ENCODE data around the gene DAW1. TPM values are rescaled to one million over a fixed set of nuclear protein-coding genes. Genes with fewer than 3 reads are reported as not detected.
"Not testable (repeated sequence)": the region's sequence is repeated elsewhere in the genome, so short reads cannot be mapped to it uniquely, and the experiment has no call there.

DAW1 gene
- total and polyA plus RNA-seq, 3 donors from 2014 or later, result 25.2 to 105 (median 31.2) TPM

DNA sequence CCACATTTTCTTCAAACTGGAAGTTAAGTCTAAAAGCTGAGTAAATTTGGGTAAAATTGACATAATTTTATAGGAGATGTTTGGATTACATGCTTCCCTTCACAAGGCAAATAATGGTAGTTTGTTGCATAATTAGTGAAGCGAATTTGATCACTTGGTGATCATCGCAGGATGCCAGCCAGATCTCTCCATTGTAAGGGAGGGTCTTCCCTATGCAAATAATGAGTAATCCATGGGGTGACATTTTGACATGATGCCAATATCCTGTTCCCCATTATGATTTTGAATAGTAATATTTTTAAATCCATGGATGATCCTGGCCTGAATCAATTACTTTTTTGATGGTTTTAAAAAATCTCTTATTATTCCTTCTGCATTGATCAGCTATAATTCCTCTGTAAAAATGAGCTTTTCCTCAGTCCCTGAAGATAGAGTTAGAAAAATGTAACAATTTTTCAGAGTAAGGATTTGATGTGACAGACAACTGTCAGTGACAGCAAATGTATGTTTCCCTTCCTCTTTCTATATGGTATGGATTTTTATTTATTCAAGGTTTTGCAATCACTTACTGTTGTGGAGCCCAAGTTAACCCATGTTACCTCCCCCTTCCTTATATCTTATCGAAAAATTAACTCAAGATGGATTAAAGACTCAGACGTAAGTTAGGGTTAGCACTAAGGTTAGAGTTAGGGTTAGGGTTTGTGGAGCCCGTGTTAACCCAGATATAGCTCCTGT, 36.3 kb upstream of the DAW1 start:
- TF ChIP-seq POLR2A (IDR thresholded peaks at IDR 0.05), result no peak
- TF ChIP-seq, protein P1, sequence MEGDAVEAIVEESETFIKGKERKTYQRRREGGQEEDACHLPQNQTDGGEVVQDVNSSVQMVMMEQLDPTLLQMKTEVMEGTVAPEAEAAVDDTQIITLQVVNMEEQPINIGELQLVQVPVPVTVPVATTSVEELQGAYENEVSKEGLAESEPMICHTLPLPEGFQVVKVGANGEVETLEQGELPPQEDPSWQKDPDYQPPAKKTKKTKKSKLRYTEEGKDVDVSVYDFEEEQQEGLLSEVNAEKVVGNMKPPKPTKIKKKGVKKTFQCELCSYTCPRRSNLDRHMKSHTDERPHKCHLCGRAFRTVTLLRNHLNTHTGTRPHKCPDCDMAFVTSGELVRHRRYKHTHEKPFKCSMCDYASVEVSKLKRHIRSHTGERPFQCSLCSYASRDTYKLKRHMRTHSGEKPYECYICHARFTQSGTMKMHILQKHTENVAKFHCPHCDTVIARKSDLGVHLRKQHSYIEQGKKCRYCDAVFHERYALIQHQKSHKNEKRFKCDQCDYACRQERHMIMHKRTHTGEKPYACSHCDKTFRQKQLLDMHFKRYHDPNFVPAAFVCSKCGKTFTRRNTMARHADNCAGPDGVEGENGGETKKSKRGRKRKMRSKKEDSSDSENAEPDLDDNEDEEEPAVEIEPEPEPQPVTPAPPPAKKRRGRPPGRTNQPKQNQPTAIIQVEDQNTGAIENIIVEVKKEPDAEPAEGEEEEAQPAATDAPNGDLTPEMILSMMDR (IDR thresholded peaks at IDR 0.05), result no peak
- Histone ChIP-seq H3K27ac (no peak overlapping the region), H3K4me3 (no peak overlapping the region), H3K36me3 (ENCODE audit: low read depth, missing control alignments) (no peaks in the 10 kb centered on the region), H3K4me1 (no peaks in the 10 kb centered on the region), H3K27me3 (no peaks in the 10 kb centered on the region), H3K9me3 (no peaks in the 10 kb centered on the region)
- DNase-seq, result no peak
- WGBS, 2 donors, result 87 to 89% methylated on average over 5 of the region's 5 CpGs
- intact Hi-C loops (cut with DNase I; ENCODE audit: low total_unique reads), result no loop called here

DNA sequence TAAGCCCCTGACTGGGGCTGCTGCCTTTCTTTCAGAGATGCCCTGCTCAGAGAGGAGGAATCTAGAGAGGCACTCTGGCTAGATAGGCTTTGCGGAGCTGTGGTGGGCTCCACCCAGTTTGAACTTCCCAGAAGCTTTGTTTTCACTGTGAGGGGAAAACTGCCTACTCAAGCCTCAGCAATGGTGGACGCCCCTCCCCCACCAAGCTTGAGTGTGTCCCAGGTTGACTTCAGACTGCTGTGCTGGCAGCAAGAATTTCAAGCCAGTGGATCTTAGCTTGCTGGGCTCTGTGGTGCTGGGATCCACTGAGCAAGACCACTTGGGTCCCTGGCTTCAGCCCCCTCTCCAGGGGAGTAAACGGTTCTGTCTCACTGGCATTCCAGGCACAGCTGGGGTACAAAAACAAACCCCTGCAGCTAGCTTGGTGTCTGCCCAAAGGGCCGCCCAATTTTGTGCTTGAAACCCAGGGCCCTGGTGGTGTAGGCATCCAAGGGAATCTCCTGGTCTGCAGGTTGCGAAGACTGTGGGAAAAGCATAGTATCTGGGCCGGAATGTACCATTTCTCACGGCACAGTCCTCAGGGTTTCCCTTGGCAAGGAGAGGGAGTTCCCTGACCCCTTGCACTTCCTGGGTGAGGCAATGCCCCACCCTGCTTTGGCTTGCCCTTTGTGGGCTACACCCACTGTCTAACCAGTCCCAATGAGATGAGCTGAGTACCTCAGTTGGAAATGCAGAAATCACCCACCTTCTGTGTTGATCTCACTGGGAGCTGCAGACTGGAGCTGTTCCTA, 31.9 kb upstream of the DAW1 start:
- intact Hi-C loops (cut with DNase I; ENCODE audit: low total_unique reads); DNase-seq; H3K36me3 ChIP-seq (ENCODE audit: low read depth, missing control alignments); H3K9me3 ChIP-seq; H3K4me3 ChIP-seq; H3K27ac ChIP-seq; H3K27me3 ChIP-seq; H3K4me1 ChIP-seq: not testable (repeated sequence)
- WGBS, 2 donors, result 87 to 98% methylated on average over 4 to 7 of the region's 7 CpGs

DNA sequence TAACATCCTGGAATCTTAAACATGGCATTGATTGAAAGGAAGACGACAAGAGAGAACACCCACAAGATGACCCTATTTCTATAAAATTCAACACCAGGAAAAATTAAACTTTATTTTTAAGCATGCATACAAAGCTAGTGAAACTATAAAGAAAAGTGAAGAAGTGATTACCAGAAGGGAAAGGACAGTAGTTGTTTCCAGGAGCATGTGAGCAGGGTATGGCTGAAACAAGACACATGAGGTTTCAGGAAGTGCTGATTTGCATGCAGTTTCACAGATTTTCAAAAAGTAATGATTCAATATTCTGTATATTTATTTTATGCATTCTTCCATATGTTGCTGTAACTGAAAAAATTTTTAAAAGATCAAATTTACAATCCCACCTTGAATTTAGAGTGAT, 24.6 kb upstream of the DAW1 start:
- intact Hi-C loops (cut with DNase I; ENCODE audit: low total_unique reads), result no loop called here
- no peak overlapping the region for H3K27ac ChIP-seq
- H3K9me3 ChIP-seq, result no peaks in the 10 kb centered on the region
- no peaks in the 10 kb centered on the region for H3K36me3 ChIP-seq (ENCODE audit: low read depth, missing control alignments)
- no peak for DNase-seq
- no peaks in the 10 kb centered on the region for H3K4me1 ChIP-seq
- WGBS, 2 donors, result 81% methylated on average over 1 of the region's 1 CpG
- no peaks in the 10 kb centered on the region for H3K27me3 ChIP-seq
- TF ChIP-seq, protein P1 (IDR thresholded peaks at IDR 0.05), result no peak
- TF ChIP-seq POLR2A (IDR thresholded peaks at IDR 0.05), result no peak
- no peak overlapping the region for H3K4me3 ChIP-seq

DNA sequence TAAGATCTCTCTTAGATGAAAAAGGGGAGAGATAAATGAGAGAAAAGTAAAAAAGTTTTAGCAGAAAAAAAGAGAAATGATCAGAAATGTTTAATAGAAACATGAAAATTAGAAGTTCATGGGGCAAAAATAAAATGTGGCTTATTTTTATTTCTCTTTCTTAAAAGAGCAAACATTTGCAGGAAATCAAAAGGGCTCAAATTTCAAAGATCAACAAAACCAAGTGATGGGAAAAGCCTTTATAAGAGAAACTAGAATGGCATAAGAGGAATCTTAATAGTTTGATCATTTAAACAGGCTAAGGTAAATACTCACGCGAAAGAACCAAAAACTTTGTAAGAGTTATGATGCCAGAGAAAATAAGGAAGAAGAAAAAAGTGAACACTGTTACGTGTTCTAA, 23.3 kb upstream of the DAW1 start:
- Histone ChIP-seq H3K4me1 (no peaks in the 10 kb centered on the region), H3K36me3 (ENCODE audit: low read depth, missing control alignments) (no peaks in the 10 kb centered on the region), H3K27ac (no peak overlapping the region), H3K27me3 (no peaks in the 10 kb centered on the region), H3K9me3 (no peaks in the 10 kb centered on the region), H3K4me3 (no peak overlapping the region)
- intact Hi-C loops (cut with DNase I; ENCODE audit: low total_unique reads), result no loop called here
- TF ChIP-seq, protein P1 (IDR thresholded peaks at IDR 0.05), result no peak
- no peak for TF ChIP-seq POLR2A (IDR thresholded peaks at IDR 0.05)
- DNase-seq, result no peak
- WGBS, 2 donors, result 36 to 63% methylated on average over 3 of the region's 3 CpGs

- intact Hi-C loops (cut with DNase I; ENCODE audit: low total_unique reads), result no loop called here
- no peak for DNase-seq
These were observed 22.8 kb upstream of the DAW1 start for GRCh38 chr2:227848586-227848985.

More at GRCh38 chr2:227848586-227848985, 22.8 kb upstream of the DAW1 start:
- Histone ChIP-seq H3K4me3 (no peak overlapping the region), H3K27ac (no peak overlapping the region), H3K9me3 (no peaks in the 10 kb centered on the region), H3K4me1 (no peaks in the 10 kb centered on the region), H3K27me3 (no peaks in the 10 kb centered on the region), H3K36me3 (ENCODE audit: low read depth, missing control alignments) (no peaks in the 10 kb centered on the region)
- WGBS, 2 donors, result 54 to 82% methylated on average over 4 of the region's 4 CpGs
- TF ChIP-seq, protein P1 (IDR thresholded peaks at IDR 0.05), result no peak
- no peak for TF ChIP-seq POLR2A (IDR thresholded peaks at IDR 0.05)

Data from testis (tissue), 3 donors.